Measurements from ENCODE around the gene MAGI2.

The MAGI2 gene

GRCh38 chr7:79180533-79180932 lies 272.9 kb downstream of the MAGI2 start:
- in situ Hi-C loops (cut with MboI; ENCODE audit: low sequenced_read_pairs): no loop called here

- in situ Hi-C loops (cut with MboI; ENCODE audit: low sequenced_read_pairs): no loop called here
Measured at GRCh38 chr7:79176859-79177477, 276.5 kb downstream of the MAGI2 start.

GRCh38 chr7:79175374-79175773 lies 278.1 kb downstream of the MAGI2 start:
- in situ Hi-C loops (cut with MboI; ENCODE audit: low sequenced_read_pairs): no loop called here

- in situ Hi-C loops (cut with MboI; ENCODE audit: low sequenced_read_pairs): no loop called here
Measured at GRCh38 chr7:79165225-79165624, 288.2 kb downstream of the MAGI2 start.

- in situ Hi-C loops (cut with MboI; ENCODE audit: low sequenced_read_pairs): no loop called here
Measured at GRCh38 chr7:79159040-79159664, 294.3 kb downstream of the MAGI2 start.

GRCh38 chr7:79157281-79157680 lies 296.2 kb downstream of the MAGI2 start:
- in situ Hi-C loops (cut with MboI; ENCODE audit: low sequenced_read_pairs): no loop called here

- in situ Hi-C loops (cut with MboI; ENCODE audit: low sequenced_read_pairs): no loop called here
Measured at GRCh38 chr7:79149831-79150230, 303.6 kb downstream of the MAGI2 start.

- in situ Hi-C loops (cut with MboI; ENCODE audit: low sequenced_read_pairs): no loop called here
Measured at GRCh38 chr7:79142706-79143105, 310.8 kb downstream of the MAGI2 start.

- in situ Hi-C loops (cut with MboI; ENCODE audit: low sequenced_read_pairs): no loop called here
Measured at GRCh38 chr7:79141252-79141651, 312.2 kb downstream of the MAGI2 start.

- in situ Hi-C loops (cut with MboI; ENCODE audit: low sequenced_read_pairs): no loop called here
Measured at GRCh38 chr7:79137942-79138341, 315.5 kb downstream of the MAGI2 start.

- in situ Hi-C loops (cut with MboI; ENCODE audit: low sequenced_read_pairs): no loop called here
Measured at GRCh38 chr7:79132844-79133451, 320.5 kb downstream of the MAGI2 start.

- in situ Hi-C loops (cut with MboI; ENCODE audit: low sequenced_read_pairs): no loop called here
Measured at GRCh38 chr7:79130715-79131114, 322.8 kb downstream of the MAGI2 start.

- in situ Hi-C loops (cut with MboI; ENCODE audit: low sequenced_read_pairs): no loop called here
Measured at GRCh38 chr7:79124331-79124730, 329.1 kb downstream of the MAGI2 start.

GRCh38 chr7:79118143-79118542 lies 335.3 kb downstream of the MAGI2 start:
- in situ Hi-C loops (cut with MboI; ENCODE audit: low sequenced_read_pairs): no loop called here

GRCh38 chr7:79096361-79096805 lies 357.1 kb downstream of the MAGI2 start:
- in situ Hi-C loops (cut with MboI; ENCODE audit: low sequenced_read_pairs): no loop called here

- in situ Hi-C loops (cut with MboI; ENCODE audit: low sequenced_read_pairs): no loop called here
Measured at GRCh38 chr7:79093421-79093820, 360.0 kb downstream of the MAGI2 start.

GRCh38 chr7:79091661-79092060 lies 361.8 kb downstream of the MAGI2 start:
- in situ Hi-C loops (cut with MboI; ENCODE audit: low sequenced_read_pairs): no loop called here

GRCh38 chr7:79091011-79091410 lies 362.5 kb downstream of the MAGI2 start:
- in situ Hi-C loops (cut with MboI; ENCODE audit: low sequenced_read_pairs): no loop called here

- in situ Hi-C loops (cut with MboI; ENCODE audit: low sequenced_read_pairs): no loop called here
Measured at GRCh38 chr7:79090543-79090942, 362.9 kb downstream of the MAGI2 start.

GRCh38 chr7:79084423-79084822 lies 369.0 kb downstream of the MAGI2 start:
- in situ Hi-C loops (cut with MboI; ENCODE audit: low sequenced_read_pairs): no loop called here

GRCh38 chr7:79079919-79080554 lies 373.4 kb downstream of the MAGI2 start:
- in situ Hi-C loops (cut with MboI; ENCODE audit: low sequenced_read_pairs): no loop called here

GRCh38 chr7:79078273-79078672 lies 375.2 kb downstream of the MAGI2 start:
- in situ Hi-C loops (cut with MboI; ENCODE audit: low sequenced_read_pairs): no loop called here

Data from hTERT RPE-1 (cell line).